COLO668 (cell line): Measurements from ENCODE around the gene LRRC4.
A peak's percentile ranks its signal among the peaks of the same experiment; 100 is the strongest.

Experiments used
- DNase-seq: peaks from one replicate; lab custom pipeline; 2025; ENCODE audit not compliant: unreplicated experiment; lab: John Stamatoyannopoulos, UW

The LRRC4 gene

GRCh38 chr7:128030654-128031611 is at the start of gene LRRC4:
Gene LRRC4, minus strand, starts transcription at chr7:128031437. Its CDS starts 797 bp downstream, at chr7:128030640.
- DNase-seq, result peak; percentile 74

GRCh38 chr7:128080169-128080568 is 48.9 kb upstream of the LRRC4 start:
- no peak for DNase-seq

- DNase-seq, result no peak
Measured at GRCh38 chr7:128078309-128078708, 47.1 kb upstream of the LRRC4 start.

- no peak for DNase-seq
Measured at GRCh38 chr7:128076796-128077271, 45.6 kb upstream of the LRRC4 start.

- no peak for DNase-seq
Measured at GRCh38 chr7:128076196-128076795, 45.1 kb upstream of the LRRC4 start.

GRCh38 chr7:128075242-128076095 is 44.2 kb upstream of the LRRC4 start:
- no peak for DNase-seq

GRCh38 chr7:128074736-128075135 is 43.5 kb upstream of the LRRC4 start:
- no peak for DNase-seq

- DNase-seq, result no peak
Measured at GRCh38 chr7:128074336-128074735, 43.1 kb upstream of the LRRC4 start.

GRCh38 chr7:128073671-128074310 is 42.6 kb upstream of the LRRC4 start:
- DNase-seq, result no peak

GRCh38 chr7:128071801-128072200 is 40.6 kb upstream of the LRRC4 start:
- no peak for DNase-seq

- no peak for DNase-seq
Measured at GRCh38 chr7:128071376-128071775, 40.1 kb upstream of the LRRC4 start.

GRCh38 chr7:128069373-128070364 is 38.4 kb upstream of the LRRC4 start:
- no peak for DNase-seq

GRCh38 chr7:128068785-128069184 is 37.5 kb upstream of the LRRC4 start:
- DNase-seq, result no peak

- no peak for DNase-seq
Measured at GRCh38 chr7:128067983-128068382, 36.7 kb upstream of the LRRC4 start.

- DNase-seq, result no peak
Measured at GRCh38 chr7:128066858-128067257, 35.6 kb upstream of the LRRC4 start.

GRCh38 chr7:128066395-128066794 is 35.2 kb upstream of the LRRC4 start:
- DNase-seq, result no peak

GRCh38 chr7:128065872-128066271 is 34.6 kb upstream of the LRRC4 start:
- no peak for DNase-seq

GRCh38 chr7:128063088-128063487 is 31.9 kb upstream of the LRRC4 start:
- no peak for DNase-seq

GRCh38 chr7:128060018-128060417 is 28.8 kb upstream of the LRRC4 start:
- no peak for DNase-seq
